Motor neuron (in vitro differentiated cells): ENCODE data around the gene ZCCHC24. TPM values are rescaled to one million over a fixed set of nuclear protein-coding genes. Genes with fewer than 3 reads are reported as not detected.

ENCODE experiments used
- ATAC-seq, 8 experiments: fragments of 200-7000 bp; cut with Tn5 transposase; replicated peaks in 6 of 8; 2 replicates each; pipeline ENCODE4 v1.8.0; 2021; ENCODE audit warnings: mild to moderate bottlenecking in 8 of 8, moderate library complexity in 8 of 8
- H3K27ac ChIP-seq, 2 donors: fragments of 250-450 bp; sonication (Bioruptor Pico); 2 replicates each; pipeline ENCODE4 v1.9.0; 2021; ENCODE audit warnings: antibody characterized with exemption in 2 of 2, mild to moderate bottlenecking in 2 of 2, moderate library complexity in 1 of 2
- H3K4me1 ChIP-seq, 2 donors: fragments of 250-450 bp; sonication (Bioruptor Pico); replicated peaks in 1 of 2; 2 replicates each; pipeline ENCODE4 v1.6.1; 2021; ENCODE audit warnings: antibody characterized with exemption in 2 of 2, mild to moderate bottlenecking in 2 of 2, moderate library complexity in 1 of 2
- H3K4me3 ChIP-seq, 5 donors: fragments of 250-450 bp; sonication (Bioruptor Pico); 2 replicates each; pipeline ENCODE4 v1.9.0; 2021; ENCODE audit warnings: antibody characterized with exemption in 5 of 5, mild to moderate bottlenecking in 5 of 5, moderate library complexity in 4 of 5
- WGBS, 10 experiments: fragments of 450-650 bp; shearing (Covaris generic); methylation state at CpG; one replicate each; pipeline ENCODE4 v1.0.0; 2022; 5-methylcytosine and 5-hydroxymethylcytosine counted together
- in situ Hi-C, 9 experiments: fragments of 400-800 bp; cut with MboI; loops; one replicate each; pipeline ENCODE4 v1.15.0; 2021; ENCODE audit warnings: low sequenced_read_pairs in 9 of 9, low pct_unique_long_range_greater_than_20kb in 2 of 9; ENCODE audit not compliant: unreplicated experiment in 9 of 9
- total RNA-seq, 8 experiments: library from RNA; unstranded; fragments of 300-600 nt; gene quantifications; 2 replicates each; pipeline versions ENCODE4 v1.2.3 to v1.2.4, GENCODE V29; 2022

The ZCCHC24 gene
- total RNA-seq, 8 experiments from 2014 or later: 0.67 to 39.5 (median 8.0) TPM

GRCh38 chr10:79356104-79356503, 89.3 kb downstream of the ZCCHC24 start:
- in situ Hi-C loops: loop anchor here in 2 of 9 experiments (25.0 kb wide), 1 partner anchor 106 kb away; no protein-coding TSS in a partner anchor
- no peaks in the 10 kb centered on the region for H3K4me1 ChIP-seq
- no peak overlapping the region for H3K4me3 ChIP-seq
- no peak for ATAC-seq
- no peak overlapping the region for H3K27ac ChIP-seq
- WGBS, 10 experiments: 83 to 100% (median 93%) methylated on average over 1 to 3 of the region's 5 CpGs; no CpG with 5 or more reads in 4 of the 10 experiments

DNA sequence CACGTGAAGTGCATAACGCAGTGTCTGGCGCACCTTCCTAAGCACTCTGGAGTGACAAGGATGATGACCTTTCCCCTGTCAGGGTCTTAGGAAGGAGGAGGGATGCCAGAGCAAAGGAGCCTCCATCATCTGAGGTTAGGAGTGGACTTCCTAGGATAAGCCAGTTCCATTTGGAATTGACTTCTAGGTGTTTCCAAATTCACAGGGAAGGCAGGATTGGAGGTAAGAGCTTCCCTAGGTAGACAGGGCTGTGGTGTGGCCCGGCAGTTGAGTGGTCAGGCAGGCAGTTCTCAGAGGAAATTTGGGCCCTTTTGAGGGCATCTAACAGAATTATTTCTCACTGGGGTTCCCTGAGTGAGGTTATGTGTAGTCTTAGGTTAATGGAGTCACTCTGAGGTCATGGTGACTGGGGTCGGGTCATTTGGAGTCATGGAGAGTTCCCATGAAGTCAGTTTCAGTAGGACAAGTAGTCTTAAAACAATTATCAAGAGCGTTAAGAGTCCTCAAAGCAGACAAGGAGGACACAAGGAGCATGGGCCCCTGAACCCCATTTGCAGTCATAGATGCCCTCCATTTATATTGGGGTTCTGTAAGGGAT, 89.9 kb downstream of the ZCCHC24 start:
- in situ Hi-C loops: loop anchor here in 2 of 9 experiments (25.0 kb wide), 1 partner anchor 107 kb away; no protein-coding TSS in a partner anchor
- no peak overlapping the region for H3K4me3 ChIP-seq
- H3K27ac ChIP-seq: no peak overlapping the region
- 80 to 100% (median 100%) methylated on average over 1 to 6 of the region's 6 CpGs; no CpG with 5 or more reads in 2 of the 10 experiments for WGBS, 10 experiments
- ATAC-seq: peak in 1 of 8 experiments; percentile 4
- no peaks in the 10 kb centered on the region for H3K4me1 ChIP-seq

GRCh38 chr10:79354615-79355014, 90.8 kb downstream of the ZCCHC24 start:
- ATAC-seq: peak in 1 of 8 experiments; percentile 3
- no peaks in the 10 kb centered on the region for H3K4me1 ChIP-seq
- WGBS, 10 experiments: 87 to 100% (median 100%) methylated on average over 1 to 5 of the region's 6 CpGs; no CpG with 5 or more reads in 5 of the 10 experiments
- in situ Hi-C loops: loop anchor here in 2 of 9 experiments (25.0 kb wide), 1 partner anchor 108 kb away; no protein-coding TSS in a partner anchor
- H3K27ac ChIP-seq: no peak overlapping the region
- H3K4me3 ChIP-seq: no peak overlapping the region

- in situ Hi-C loops: loop anchor here in 2 of 9 experiments (25.0 kb wide), 1 partner anchor 108 kb away; no protein-coding TSS in a partner anchor
- no peak overlapping the region for H3K4me3 ChIP-seq
- 33 to 100% (median 75%) methylated on average over 1 to 2 of the region's 3 CpGs; no CpG with 5 or more reads in 5 of the 10 experiments for WGBS, 10 experiments
- no peaks in the 10 kb centered on the region for H3K4me1 ChIP-seq
- H3K27ac ChIP-seq: no peak overlapping the region
- no peak for ATAC-seq
These were observed 91.3 kb downstream of the ZCCHC24 start for GRCh38 chr10:79354141-79354540.

DNA sequence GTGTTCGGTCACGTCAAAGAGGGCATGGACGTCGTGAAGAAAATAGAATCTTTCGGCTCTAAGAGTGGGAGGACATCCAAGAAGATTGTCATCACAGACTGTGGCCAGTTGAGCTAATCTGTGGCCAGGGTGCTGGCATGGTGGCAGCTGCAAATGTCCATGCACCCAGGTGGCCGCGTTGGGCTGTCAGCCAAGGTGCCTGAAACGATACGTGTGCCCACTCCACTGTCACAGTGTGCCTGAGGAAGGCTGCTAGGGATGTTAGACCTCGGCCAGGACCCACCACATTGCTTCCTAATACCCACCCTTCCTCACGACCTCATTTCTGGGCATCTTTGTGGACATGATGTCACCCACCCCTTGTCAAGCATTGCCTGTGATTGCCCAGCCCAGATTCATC, 91.7 kb downstream of the ZCCHC24 start:
- 40 to 100% (median 91%) methylated on average over 1 to 6 of the region's 11 CpGs; no CpG with 5 or more reads in 4 of the 10 experiments for WGBS, 10 experiments
- H3K4me1 ChIP-seq: peaks cover 1 to 2% of the 10 kb centered on the region in 2 donors
- ATAC-seq: no peak
- H3K4me3 ChIP-seq: no peak overlapping the region
- H3K27ac ChIP-seq: no peak overlapping the region
- in situ Hi-C loops: loop anchor here in 2 of 9 experiments (25.0 kb wide), 1 partner anchor 109 kb away; no protein-coding TSS in a partner anchor

DNA sequence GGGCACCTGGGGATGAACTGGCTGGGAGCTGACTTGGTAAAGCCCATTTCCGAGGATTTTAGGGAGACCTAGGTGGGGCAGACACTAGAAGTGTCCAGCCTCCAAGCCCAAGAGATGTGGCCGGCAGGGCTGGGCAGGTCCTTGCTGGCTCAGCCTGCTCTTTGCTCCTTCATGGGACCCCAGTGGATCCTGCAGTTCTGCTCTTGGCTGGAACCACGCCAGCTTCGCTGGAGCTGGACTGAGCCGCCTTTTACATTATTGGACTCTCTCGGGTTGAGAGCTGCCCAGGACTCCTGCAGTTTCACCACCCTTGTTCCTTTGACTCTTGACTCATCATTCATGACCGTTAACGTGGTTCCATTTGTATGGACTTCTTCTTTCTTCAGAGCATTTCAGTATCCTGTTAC, 92.4 kb downstream of the ZCCHC24 start:
- H3K27ac ChIP-seq: no peak overlapping the region
- H3K4me1 ChIP-seq: peaks cover 7 to 8% of the 10 kb centered on the region in 2 donors
- H3K4me3 ChIP-seq: no peak overlapping the region
- WGBS, 10 experiments: 90 to 100% (median 97%) methylated on average over 1 to 6 of the region's 8 CpGs; no CpG with 5 or more reads in 4 of the 10 experiments
- in situ Hi-C loops: loop anchor here in 2 of 9 experiments (25.0 kb wide), 1 partner anchor 109 kb away; no protein-coding TSS in a partner anchor
- no peak for ATAC-seq

GRCh38 chr10:79352035-79352877, 93.2 kb downstream of the ZCCHC24 start:
- ATAC-seq: no peak
- in situ Hi-C loops: loop anchor here in 2 of 9 experiments (25.0 kb wide), 1 partner anchor 110 kb away; no protein-coding TSS in a partner anchor
- peaks cover 7 to 8% of the 10 kb centered on the region in 2 donors for H3K4me1 ChIP-seq
- H3K4me3 ChIP-seq: no peak overlapping the region
- WGBS, 10 experiments: 83 to 100% (median 96%) methylated on average over 1 to 5 of the region's 11 CpGs; no CpG with 5 or more reads in 2 of the 10 experiments
- H3K27ac ChIP-seq: no peak overlapping the region

GRCh38 chr10:79351332-79351731, 94.1 kb downstream of the ZCCHC24 start:
- 92 to 100% (median 100%) methylated on average over 2 to 5 of the region's 13 CpGs; no CpG with 5 or more reads in 4 of the 10 experiments for WGBS, 10 experiments
- in situ Hi-C loops: loop anchor here in 2 of 9 experiments (25.0 kb wide), 1 partner anchor 111 kb away; no protein-coding TSS in a partner anchor
- no peak for ATAC-seq
- no peak overlapping the region for H3K27ac ChIP-seq
- H3K4me1 ChIP-seq: peaks cover 12 to 14% of the 10 kb centered on the region in 2 donors
- no peak overlapping the region for H3K4me3 ChIP-seq

DNA sequence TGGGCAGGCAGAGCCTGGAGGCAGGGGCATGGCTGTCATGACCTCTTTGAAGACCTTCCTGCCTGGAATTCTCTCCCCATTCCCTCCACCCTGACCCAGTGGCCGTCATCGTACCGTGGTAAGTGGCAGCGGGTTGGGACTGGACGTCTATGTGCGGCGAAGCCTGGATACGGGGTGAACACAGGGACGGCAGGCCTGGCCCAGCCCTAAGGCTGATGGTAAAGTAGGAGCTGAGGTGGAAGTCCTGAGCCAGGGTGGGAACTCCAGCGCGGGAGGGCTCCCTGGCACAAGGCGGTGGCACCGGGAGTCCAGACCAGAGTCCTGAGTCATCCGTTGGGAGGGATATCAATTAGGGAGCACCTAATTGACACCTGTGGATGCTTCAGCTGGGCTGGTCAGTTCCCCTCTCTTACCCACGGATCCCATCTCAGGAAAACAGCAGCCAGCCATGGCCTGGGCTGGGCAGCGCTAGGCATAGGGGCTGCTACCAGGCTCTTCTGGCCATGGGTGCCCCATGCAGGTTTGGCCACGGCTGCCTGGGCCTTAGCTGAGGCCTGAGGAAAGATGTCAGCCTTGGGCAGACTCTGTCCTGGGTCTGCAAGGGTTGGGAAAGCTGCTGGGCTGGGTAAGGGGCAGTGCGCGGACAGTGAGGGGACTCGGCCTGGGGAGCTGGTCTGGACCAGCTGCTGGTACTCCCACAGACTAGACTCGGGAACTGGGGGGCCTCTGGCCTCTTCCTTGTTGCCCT, 94.8 kb downstream of the ZCCHC24 start:
- in situ Hi-C loops: loop anchor here in 2 of 9 experiments (25.0 kb wide), 1 partner anchor 112 kb away; no protein-coding TSS in a partner anchor
- H3K4me1 ChIP-seq: peaks cover 12 to 14% of the 10 kb centered on the region in 2 donors
- no peak overlapping the region for H3K27ac ChIP-seq
- WGBS, 10 experiments: 86 to 100% (median 93%) methylated on average over 1 to 11 of the region's 21 CpGs; no CpG with 5 or more reads in 4 of the 10 experiments
- no peak for ATAC-seq
- no peak overlapping the region for H3K4me3 ChIP-seq

DNA sequence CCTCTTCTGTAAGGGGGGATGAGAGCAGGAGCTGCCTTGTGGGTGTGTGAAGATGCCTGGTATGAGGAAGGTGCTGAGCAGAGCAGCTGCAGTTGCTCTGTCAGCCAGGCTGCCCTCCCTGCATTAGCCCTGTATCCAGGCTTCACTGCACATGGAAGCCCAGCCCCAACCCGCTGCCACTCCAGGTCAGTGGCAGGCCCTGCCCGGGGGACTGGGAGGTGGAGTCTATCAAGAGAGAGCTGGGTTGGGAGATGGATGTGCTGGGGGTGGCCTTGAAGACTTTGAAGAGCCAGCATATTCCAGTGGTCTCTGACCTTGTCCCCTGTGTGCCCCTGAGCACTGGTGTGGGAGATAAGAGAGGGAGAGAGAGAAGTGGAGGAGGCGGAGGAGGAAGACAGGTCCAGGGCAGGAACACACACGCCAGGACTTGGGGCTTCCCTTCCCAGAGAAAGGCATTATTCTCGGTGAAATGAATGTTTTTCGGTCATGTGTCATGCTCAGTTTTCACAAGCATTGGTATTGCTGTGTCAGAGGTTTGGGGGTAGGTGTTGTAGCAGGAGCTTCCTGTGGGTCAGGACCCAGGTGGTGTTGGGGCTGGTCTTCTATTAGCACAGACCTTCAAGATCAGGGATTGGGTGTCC, 95.5 kb downstream of the ZCCHC24 start:
- WGBS, 10 experiments: 67 to 100% (median 80%) methylated on average over 1 to 6 of the region's 6 CpGs; no CpG with 5 or more reads in 4 of the 10 experiments
- peaks cover 12 to 14% of the 10 kb centered on the region in 2 donors for H3K4me1 ChIP-seq
- in situ Hi-C loops: loop anchor here in 2 of 9 experiments (25.0 kb wide), 1 partner anchor 112 kb away; no protein-coding TSS in a partner anchor
- ATAC-seq: no peak
- no peak overlapping the region for H3K27ac ChIP-seq
- H3K4me3 ChIP-seq: no peak overlapping the region

GRCh38 chr10:79349072-79349491, 96.3 kb downstream of the ZCCHC24 start:
- H3K4me3 ChIP-seq: no peak overlapping the region
- no peak overlapping the region for H3K27ac ChIP-seq
- in situ Hi-C loops: no loop called here
- WGBS, 10 experiments: 29 to 100% (median 100%) methylated on average over 1 to 2 of the region's 6 CpGs; no CpG with 5 or more reads in 6 of the 10 experiments
- no peak for ATAC-seq
- H3K4me1 ChIP-seq: peaks cover 12 to 14% of the 10 kb centered on the region in 2 donors

DNA sequence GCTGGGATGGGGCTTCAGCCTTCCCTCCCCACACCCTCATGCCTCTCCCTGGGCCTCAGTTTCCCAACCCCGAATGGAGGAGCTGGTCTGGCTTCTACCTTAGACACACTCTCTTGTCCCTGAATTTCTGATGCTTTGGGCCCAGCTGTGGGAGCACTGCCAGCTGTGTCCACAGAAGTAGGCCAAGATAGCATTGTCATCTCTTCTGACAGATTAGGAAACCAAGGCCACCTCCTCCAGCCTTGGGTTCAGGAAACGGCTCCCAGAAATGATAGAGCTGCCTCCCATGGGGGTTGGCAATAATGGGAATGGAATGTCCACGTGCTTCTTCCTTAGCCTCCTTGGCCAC, 96.8 kb downstream of the ZCCHC24 start:
- ATAC-seq: no peak
- WGBS, 10 experiments: 60 to 93% (median 80%) methylated on average over 1 to 2 of the region's 3 CpGs; no CpG with 5 or more reads in 7 of the 10 experiments
- Histone ChIP-seq H3K4me3 (peak overlapping the region in 3 of 5 donors; percentile 62 to 75 (median 67)), H3K4me1 (peaks cover 12 to 14% of the 10 kb centered on the region in 2 donors), H3K27ac (no peak overlapping the region)
- in situ Hi-C loops: no loop called here
